Activated T-cell treated with anti-CD3 and anti-CD28 coated beads, Interleukin-2, amount 50 U/mL, for 72 hours (primary cell): ENCODE data around the gene MDGA2. TPM values are rescaled to one million over a fixed set of nuclear protein-coding genes. Genes with fewer than 3 reads are reported as not detected.
"Not testable (repeated sequence)": the region's sequence is repeated elsewhere in the genome, so short reads cannot be mapped to it uniquely, and the experiment has no call there.

Experiments used
- ATAC-seq, 2 donors: fragments of 150-1000 bp; cut with Tn5 transposase; replicated peaks in 1 of 2; 2 replicates each; pipeline ENCODE4 v1.10.0; 2021; ENCODE audit warnings: moderate library complexity in 2 of 2, mild to moderate bottlenecking in 1 of 2
- DNase-seq, 2 donors: peaks; one replicate each; pipeline ENCODE4 v3.0.0; 2021 to 2022; ENCODE audit warnings: mixed read lengths in 1 of 2
- H3K27ac Mint-ChIP-seq: one replicate; pipeline ENCODE4 v1.8.0; 2022; ENCODE audit warnings: mild to moderate bottlenecking, moderate library complexity, mixed read lengths
- H3K27me3 Mint-ChIP-seq: one replicate; pipeline ENCODE4 v1.8.0; 2022; ENCODE audit warnings: low read depth, mixed read lengths
- H3K36me3 Mint-ChIP-seq, 2 donors: one replicate each; pipeline ENCODE4 v1.8.0; 2022; ENCODE audit warnings: mixed read lengths in 2 of 2, mild to moderate bottlenecking in 1 of 2; ENCODE audit not compliant: insufficient read depth in 2 of 2
- H3K4me1 Mint-ChIP-seq: one replicate; pipeline ENCODE4 v1.8.0; 2022; ENCODE audit warnings: low read depth, mixed read lengths
- H3K4me3 Mint-ChIP-seq, 2 donors: one replicate each; pipeline ENCODE4 v1.8.0; 2022; ENCODE audit warnings: mild to moderate bottlenecking in 2 of 2, mixed read lengths in 2 of 2, moderate library complexity in 2 of 2
- H3K9me3 Mint-ChIP-seq, 2 donors: one replicate each; pipeline ENCODE4 v1.8.0; 2022; ENCODE audit warnings: mixed read lengths in 2 of 2
- total RNA-seq, 2 donors: library from RNA; stranded (reverse); gene quantifications; one replicate each; pipeline ENCODE4 v1.2.3, GENCODE V29; 2022

The MDGA2 gene
- total RNA-seq, 2 donors from 2014 or later: not detected

GRCh38 chr14:47171896-47172295 lies 503.5 kb downstream of the MDGA2 start:
- not testable (repeated sequence) for H3K36me3 Mint-ChIP-seq, H3K27ac Mint-ChIP-seq, H3K9me3 Mint-ChIP-seq, H3K4me3 Mint-ChIP-seq, H3K4me1 Mint-ChIP-seq, DNase-seq, ATAC-seq, H3K27me3 Mint-ChIP-seq

DNA sequence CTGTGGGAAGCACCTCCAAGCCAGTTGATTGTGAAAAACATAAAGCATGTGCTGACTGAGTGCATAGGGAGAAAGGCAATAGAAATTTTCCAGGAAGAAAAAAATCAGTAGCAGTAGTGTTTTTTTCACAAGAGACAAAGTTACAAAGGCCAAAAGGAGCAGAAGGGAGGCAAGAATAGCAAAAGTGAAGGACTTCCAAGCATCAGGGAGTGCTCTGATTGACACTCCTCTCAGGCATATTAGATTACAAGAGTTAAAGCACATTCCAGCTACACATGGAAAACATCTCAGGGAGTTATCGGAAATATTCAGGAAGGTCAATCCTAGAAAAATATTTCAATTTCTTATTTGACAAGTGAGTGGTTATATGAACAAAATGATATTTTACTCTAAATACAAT lies 508.0 kb downstream of the MDGA2 start:
- DNase-seq (no peak), ATAC-seq (no peak)
- Mint-ChIP-seq H3K9me3 (peaks cover 0 to 6% of the 10 kb centered on the region in 2 donors), H3K27ac (no peak overlapping the region), H3K36me3 (peaks cover 0 to 1% of the 10 kb centered on the region in 2 donors), H3K27me3 (no peaks in the 10 kb centered on the region), H3K4me1 (no peaks in the 10 kb centered on the region), H3K4me3 (no peak overlapping the region)

DNA sequence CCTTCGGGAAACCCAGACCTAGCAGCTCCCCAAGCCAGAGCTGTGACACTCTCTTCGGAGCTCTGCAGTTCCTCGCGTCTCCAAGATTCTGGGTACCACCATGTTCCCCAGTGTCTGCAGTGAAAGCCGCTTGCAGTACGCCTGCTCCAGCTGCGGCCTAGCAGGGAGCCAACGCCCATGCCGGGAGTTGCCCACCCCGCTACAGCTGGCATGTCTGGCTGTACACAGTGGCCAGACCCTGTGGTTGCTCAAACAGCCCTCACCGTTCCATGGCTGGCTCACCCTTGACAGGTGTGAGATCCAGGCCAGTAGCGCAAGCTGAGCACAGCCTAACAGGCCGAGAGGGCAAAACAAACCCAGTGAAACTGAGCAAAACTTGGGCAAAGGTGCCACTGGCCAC lies 520.0 kb downstream of the MDGA2 start:
- no peaks in the 10 kb centered on the region for H3K36me3 Mint-ChIP-seq
- no peaks in the 10 kb centered on the region for H3K4me1 Mint-ChIP-seq
- ATAC-seq (no peak), DNase-seq (no peak)
- peaks cover 3 to 7% of the 10 kb centered on the region in 2 donors for H3K9me3 Mint-ChIP-seq
- H3K4me3 Mint-ChIP-seq: no peak overlapping the region
- H3K27ac Mint-ChIP-seq: no peak overlapping the region
- H3K27me3 Mint-ChIP-seq: no peaks in the 10 kb centered on the region

GRCh38 chr14:47154276-47154797 lies 521.1 kb downstream of the MDGA2 start:
- Mint-ChIP-seq H3K27ac (no peak overlapping the region), H3K27me3 (no peaks in the 10 kb centered on the region), H3K36me3 (no peaks in the 10 kb centered on the region), H3K4me3 (no peak overlapping the region), H3K9me3 (peaks cover 1 to 7% of the 10 kb centered on the region in 2 donors), H3K4me1 (no peaks in the 10 kb centered on the region)
- DNase-seq: no peak
- ATAC-seq: no peak

DNA sequence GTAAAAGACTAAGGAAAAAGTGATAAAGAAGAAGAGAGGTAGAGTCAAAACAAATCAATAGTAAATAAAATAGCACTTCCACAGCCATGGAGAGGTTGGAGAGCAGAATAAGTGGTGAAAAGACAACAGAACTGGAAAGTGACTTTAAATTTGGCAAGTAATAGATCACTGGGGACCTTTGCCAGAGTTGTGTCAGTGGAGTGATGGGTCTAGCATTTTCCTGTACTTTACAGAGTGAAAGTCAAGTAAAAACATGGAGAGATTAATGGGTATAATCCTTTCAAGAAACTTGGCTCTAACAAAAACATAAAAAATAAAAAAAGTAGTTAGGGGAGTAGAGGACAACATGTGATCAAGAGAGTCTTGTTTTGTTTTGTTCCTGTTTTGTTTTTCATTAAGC lies 521.7 kb downstream of the MDGA2 start:
- Mint-ChIP-seq H3K27me3 (no peaks in the 10 kb centered on the region), H3K36me3 (no peaks in the 10 kb centered on the region), H3K27ac (no peak overlapping the region), H3K4me3 (no peak overlapping the region), H3K4me1 (no peaks in the 10 kb centered on the region), H3K9me3 (peaks cover 1 to 6% of the 10 kb centered on the region in 2 donors)
- ATAC-seq (no peak), DNase-seq (no peak)

- Mint-ChIP-seq H3K9me3 (peaks cover 1 to 5% of the 10 kb centered on the region in 2 donors), H3K27me3 (no peaks in the 10 kb centered on the region), H3K4me3 (no peak overlapping the region), H3K27ac (no peak overlapping the region), H3K36me3 (no peaks in the 10 kb centered on the region), H3K4me1 (no peaks in the 10 kb centered on the region)
- DNase-seq: no peak
- ATAC-seq: no peak
Measured at GRCh38 chr14:47150267-47150666, 525.1 kb downstream of the MDGA2 start.

- no peaks in the 10 kb centered on the region for H3K27me3 Mint-ChIP-seq
- no peaks in the 10 kb centered on the region for H3K4me1 Mint-ChIP-seq
- H3K9me3 Mint-ChIP-seq: peaks cover 0 to 5% of the 10 kb centered on the region in 2 donors
- no peaks in the 10 kb centered on the region for H3K36me3 Mint-ChIP-seq
- no peak overlapping the region for H3K27ac Mint-ChIP-seq
- no peak overlapping the region for H3K4me3 Mint-ChIP-seq
- DNase-seq (no peak), ATAC-seq (no peak)
Measured at GRCh38 chr14:47149326-47149725, 526.1 kb downstream of the MDGA2 start.

DNA sequence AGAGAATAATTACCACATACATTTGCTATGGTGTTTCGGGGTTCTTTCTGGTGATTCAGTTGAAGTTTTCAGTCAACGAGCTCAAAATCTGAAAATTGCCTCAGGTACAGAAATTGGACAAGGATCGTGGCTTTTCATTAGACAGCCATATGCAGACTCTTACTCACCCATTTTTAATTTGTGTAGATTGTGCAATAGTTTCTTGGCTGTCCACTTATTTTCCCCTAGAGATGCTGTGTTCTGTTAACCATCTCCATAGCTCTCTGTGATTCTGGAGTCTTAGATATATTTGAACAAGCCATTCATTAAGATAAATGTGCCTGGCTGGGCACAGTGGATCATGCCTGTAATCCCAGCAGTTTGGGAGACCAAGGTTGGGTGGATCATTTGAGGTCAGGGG lies 526.7 kb downstream of the MDGA2 start:
- no peak overlapping the region for H3K4me3 Mint-ChIP-seq
- H3K4me1 Mint-ChIP-seq: no peaks in the 10 kb centered on the region
- ATAC-seq: no peak
- H3K27ac Mint-ChIP-seq: no peak overlapping the region
- H3K27me3 Mint-ChIP-seq: no peaks in the 10 kb centered on the region
- no peaks in the 10 kb centered on the region for H3K36me3 Mint-ChIP-seq
- peaks cover 0 to 5% of the 10 kb centered on the region in 2 donors for H3K9me3 Mint-ChIP-seq
- no peak for DNase-seq

GRCh38 chr14:47120645-47121044 lies 554.8 kb downstream of the MDGA2 start:
- no peaks in the 10 kb centered on the region for H3K4me1 Mint-ChIP-seq
- ATAC-seq (no peak), DNase-seq (no peak)
- no peak overlapping the region for H3K4me3 Mint-ChIP-seq
- H3K27me3 Mint-ChIP-seq: no peaks in the 10 kb centered on the region
- no peak overlapping the region for H3K27ac Mint-ChIP-seq
- H3K36me3 Mint-ChIP-seq: no peaks in the 10 kb centered on the region
- peaks cover 4 to 5% of the 10 kb centered on the region in 2 donors for H3K9me3 Mint-ChIP-seq

DNA sequence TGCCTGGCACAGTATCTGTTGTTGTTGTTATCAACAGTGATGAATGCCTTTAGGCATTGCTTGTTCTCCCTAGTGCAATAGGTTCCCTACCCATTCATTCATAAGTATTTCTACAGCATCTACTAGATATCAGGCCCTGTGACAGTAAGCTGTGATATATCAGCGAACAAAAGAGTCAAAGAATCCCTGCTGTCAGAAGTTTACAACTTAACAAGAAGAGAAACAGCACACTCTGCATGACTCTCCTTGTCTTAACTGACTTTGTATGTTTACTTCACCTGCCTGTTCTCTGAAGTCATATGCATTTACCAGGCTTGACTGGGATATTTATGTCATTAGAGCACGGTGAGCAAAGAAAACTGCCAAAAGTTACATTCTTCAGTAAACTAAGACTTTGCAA lies 571.6 kb downstream of the MDGA2 start:
- ATAC-seq: no peak
- H3K4me3 Mint-ChIP-seq: no peak overlapping the region
- H3K4me1 Mint-ChIP-seq: no peaks in the 10 kb centered on the region
- peaks cover 9 to 16% of the 10 kb centered on the region in 2 donors for H3K9me3 Mint-ChIP-seq
- H3K27ac Mint-ChIP-seq: no peak overlapping the region
- DNase-seq: no peak
- peaks cover 0 to 1% of the 10 kb centered on the region in 2 donors for H3K36me3 Mint-ChIP-seq
- H3K27me3 Mint-ChIP-seq: no peaks in the 10 kb centered on the region

DNA sequence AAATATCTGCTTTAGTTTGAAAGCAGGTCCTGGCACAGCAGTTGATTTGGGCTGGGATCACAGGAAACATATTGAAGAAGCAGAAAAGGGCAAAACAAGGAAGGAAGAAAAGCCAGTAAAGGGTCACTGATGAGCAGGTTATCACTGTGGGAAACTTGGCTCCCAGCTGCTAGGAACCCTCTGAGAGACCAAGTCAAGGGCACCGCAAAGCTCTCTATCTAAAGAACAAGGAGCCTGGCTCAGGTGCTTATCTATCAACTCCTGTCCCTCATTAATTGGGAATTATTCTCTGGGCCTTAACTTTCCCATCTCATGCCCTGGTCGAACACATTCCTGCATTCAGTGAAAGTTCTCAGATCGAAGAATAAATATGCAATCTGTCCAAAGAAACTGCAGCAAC lies 572.9 kb downstream of the MDGA2 start:
- peaks cover 9 to 15% of the 10 kb centered on the region in 2 donors for H3K9me3 Mint-ChIP-seq
- H3K4me3 Mint-ChIP-seq: no peak overlapping the region
- no peaks in the 10 kb centered on the region for H3K27me3 Mint-ChIP-seq
- H3K27ac Mint-ChIP-seq: no peak overlapping the region
- H3K4me1 Mint-ChIP-seq: no peaks in the 10 kb centered on the region
- ATAC-seq (no peak), DNase-seq (no peak)
- peaks cover 0 to 1% of the 10 kb centered on the region in 2 donors for H3K36me3 Mint-ChIP-seq

DNA sequence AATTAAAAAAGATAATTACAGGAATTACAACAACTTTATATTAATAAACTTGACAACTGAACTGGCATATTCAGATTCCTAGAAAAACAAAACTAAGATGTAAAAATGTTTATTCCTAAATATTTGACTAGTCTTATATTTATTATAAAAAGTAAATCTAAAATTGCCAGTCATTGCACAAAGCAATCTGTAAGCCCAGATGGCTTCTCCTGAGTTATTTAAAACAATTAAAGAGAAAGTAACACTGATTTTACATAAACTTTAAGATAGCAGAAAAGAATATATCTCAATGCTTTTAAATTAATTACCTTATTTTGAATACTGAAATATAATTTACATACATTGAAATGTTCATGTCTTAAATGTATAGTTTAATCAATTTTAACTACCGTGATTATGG lies 589.7 kb downstream of the MDGA2 start:
- peaks cover 0 to under 1% of the 10 kb centered on the region in 2 donors for H3K36me3 Mint-ChIP-seq
- no peak overlapping the region for H3K27ac Mint-ChIP-seq
- no peaks in the 10 kb centered on the region for H3K27me3 Mint-ChIP-seq
- H3K4me1 Mint-ChIP-seq: no peaks in the 10 kb centered on the region
- peaks cover 3 to 4% of the 10 kb centered on the region in 2 donors for H3K9me3 Mint-ChIP-seq
- ATAC-seq: no peak
- no peak overlapping the region for H3K4me3 Mint-ChIP-seq
- DNase-seq: no peak

DNA sequence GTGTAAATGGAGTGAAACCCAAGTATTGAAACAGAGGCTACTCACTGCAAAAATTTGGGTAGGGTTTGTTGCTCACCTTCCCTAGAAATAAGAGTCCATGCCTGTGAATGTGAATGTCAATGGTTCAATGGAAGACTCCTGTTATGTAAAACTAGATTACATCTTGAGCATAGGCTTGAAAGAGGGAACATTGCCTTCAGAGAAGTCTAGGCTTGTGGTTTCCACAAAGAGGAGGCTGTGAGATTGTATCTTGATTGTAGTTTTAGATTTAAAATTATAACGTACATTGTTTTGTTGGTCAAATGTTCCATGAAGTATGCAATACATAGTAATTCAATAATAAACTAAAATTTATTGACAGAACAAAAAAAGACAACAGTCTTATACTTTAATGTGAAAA lies 610.1 kb downstream of the MDGA2 start:
- no peaks in the 10 kb centered on the region for H3K27me3 Mint-ChIP-seq
- H3K9me3 Mint-ChIP-seq: peaks cover 5 to 6% of the 10 kb centered on the region in 2 donors
- H3K4me1 Mint-ChIP-seq: no peaks in the 10 kb centered on the region
- H3K27ac Mint-ChIP-seq: no peak overlapping the region
- no peaks in the 10 kb centered on the region for H3K36me3 Mint-ChIP-seq
- DNase-seq: no peak
- no peak overlapping the region for H3K4me3 Mint-ChIP-seq
- no peak for ATAC-seq

GRCh38 chr14:47060050-47060449 lies 615.4 kb downstream of the MDGA2 start:
- DNase-seq (no peak), ATAC-seq (no peak)
- Mint-ChIP-seq H3K27me3 (no peaks in the 10 kb centered on the region), H3K27ac (no peak overlapping the region), H3K36me3 (no peaks in the 10 kb centered on the region), H3K4me1 (no peaks in the 10 kb centered on the region), H3K4me3 (no peak overlapping the region), H3K9me3 (peaks cover 3 to 6% of the 10 kb centered on the region in 2 donors)
